Caco-2 (cell line): ENCODE measurements around the gene CLCN5. TPM values are rescaled to one million over a fixed set of nuclear protein-coding genes. Genes with fewer than 3 reads are reported as not detected.

ENCODE experiments used
- BruUV-seq: library from RNA; stranded (reverse); fragments of 400-500 nt; replicated peaks from 2 replicates; lab custom pipeline; 2021; lab: Mats Ljungman, UMichigan
- CTCF ChIA-PET: fragments of 300-600 bp; sonication (Branson Sonifier 250); formaldehyde crosslinking; loops from one replicate; lab custom pipeline; 2022; ENCODE audit warnings: antibody characterized with exemption; lab: Charles Lee
- POLR2A ChIA-PET: fragments of 300-600 bp; sonication (Branson Sonifier 250); formaldehyde crosslinking; loops from one replicate; lab custom pipeline; 2022; ENCODE audit warnings: antibody characterized with exemption; lab: Charles Lee
- DNase-seq, 2 experiments: peaks; one replicate each; pipeline versions ENCODE4 v3.0.0 to v3.0.0-alpha.2; 2020 to 2022
- H3K27me3 ChIP-seq: replicated peaks from 2 replicates; pipeline ENCODE4 v1.6.0; 2011; ENCODE audit warnings: low read length; ENCODE audit not compliant: control insufficient read depth, insufficient read depth
- H3K36me3 ChIP-seq: 2 replicates; pipeline ENCODE4 v1.5.1; 2011; ENCODE audit warnings: low read length; ENCODE audit not compliant: control insufficient read depth, insufficient read depth
- H3K4me1 ChIP-seq: fragments of 250-450 bp; sonication (Bioruptor Pico); 2 replicates; pipeline ENCODE4 v1.5.1; 2020; ENCODE audit warnings: mild to moderate bottlenecking
- H3K4me3 ChIP-seq: 2 replicates; pipeline ENCODE4 v1.5.1; 2011; ENCODE audit warnings: low read depth, mild to moderate bottlenecking, control low read depth, low read length
- H3K9me3 ChIP-seq: fragments of 250-450 bp; sonication (Bioruptor Pico); 2 replicates; pipeline ENCODE4 v1.5.1; 2020; ENCODE audit warnings: mild to moderate bottlenecking, moderate library complexity
- H3K27ac Mint-ChIP-seq: one replicate; pipeline ENCODE4 v1.8.0; 2022; ENCODE audit warnings: mixed read lengths; ENCODE audit not compliant: unreplicated experiment
- H3K27me3 Mint-ChIP-seq: one replicate; pipeline ENCODE4 v1.8.0; 2022; ENCODE audit warnings: mixed read lengths; ENCODE audit not compliant: insufficient read depth, unreplicated experiment
- H3K36me3 Mint-ChIP-seq: one replicate; pipeline ENCODE4 v1.8.0; 2022; ENCODE audit warnings: mild to moderate bottlenecking, mixed read lengths; ENCODE audit not compliant: insufficient read depth, unreplicated experiment
- H3K4me1 Mint-ChIP-seq: one replicate; pipeline ENCODE4 v1.8.0; 2022; ENCODE audit warnings: low read depth, mixed read lengths; ENCODE audit not compliant: unreplicated experiment
- H3K4me3 Mint-ChIP-seq: one replicate; pipeline ENCODE4 v1.8.0; 2022; ENCODE audit warnings: mild to moderate bottlenecking, moderate library complexity, mixed read lengths; ENCODE audit not compliant: unreplicated experiment
- H3K9me3 Mint-ChIP-seq: one replicate; pipeline ENCODE4 v1.8.0; 2022; ENCODE audit warnings: mixed read lengths; ENCODE audit not compliant: unreplicated experiment
- intact Hi-C: fragments of 100-400 bp; cut with micrococcal nuclease; formaldehyde crosslinking; loops from one replicate; pipeline ENCODE4 v1.10.0; 2022; ENCODE audit not compliant: unreplicated experiment
- total RNA-seq: library from RNA; stranded (reverse); gene quantifications from 2 replicates; pipeline ENCODE4 v1.2.3, GENCODE V29; 2022
- TF ChIP-seq, protein P1 (sequence below), 2 experiments: fragments of 200-600 bp in 1 of 2; IDR thresholded peaks; 1 replicate in 1 of 2; 2 replicates in 1 of 2; pipeline versions ENCODE4 v1.5.1 to v1.8.0; 2011 to 2022; ENCODE audit warnings: antibody characterized with exemption in 1 of 2, control low read depth in 1 of 2, inconsistent platforms in 1 of 2, low read depth in 1 of 2, low read length in 1 of 2, mild to moderate bottlenecking in 1 of 2, moderate library complexity in 1 of 2; ENCODE audit not compliant: insufficient read depth in 1 of 2, severe bottlenecking in 1 of 2, unreplicated experiment in 1 of 2

CLCN5 gene
- total RNA-seq, 1 experiment from 2014 or later: 61.0 TPM

- intact Hi-C loops: loop anchor here (5.0 kb wide), 1 partner anchor 76 kb away; no protein-coding TSS in a partner anchor
- TF ChIP-seq, protein P1, sequence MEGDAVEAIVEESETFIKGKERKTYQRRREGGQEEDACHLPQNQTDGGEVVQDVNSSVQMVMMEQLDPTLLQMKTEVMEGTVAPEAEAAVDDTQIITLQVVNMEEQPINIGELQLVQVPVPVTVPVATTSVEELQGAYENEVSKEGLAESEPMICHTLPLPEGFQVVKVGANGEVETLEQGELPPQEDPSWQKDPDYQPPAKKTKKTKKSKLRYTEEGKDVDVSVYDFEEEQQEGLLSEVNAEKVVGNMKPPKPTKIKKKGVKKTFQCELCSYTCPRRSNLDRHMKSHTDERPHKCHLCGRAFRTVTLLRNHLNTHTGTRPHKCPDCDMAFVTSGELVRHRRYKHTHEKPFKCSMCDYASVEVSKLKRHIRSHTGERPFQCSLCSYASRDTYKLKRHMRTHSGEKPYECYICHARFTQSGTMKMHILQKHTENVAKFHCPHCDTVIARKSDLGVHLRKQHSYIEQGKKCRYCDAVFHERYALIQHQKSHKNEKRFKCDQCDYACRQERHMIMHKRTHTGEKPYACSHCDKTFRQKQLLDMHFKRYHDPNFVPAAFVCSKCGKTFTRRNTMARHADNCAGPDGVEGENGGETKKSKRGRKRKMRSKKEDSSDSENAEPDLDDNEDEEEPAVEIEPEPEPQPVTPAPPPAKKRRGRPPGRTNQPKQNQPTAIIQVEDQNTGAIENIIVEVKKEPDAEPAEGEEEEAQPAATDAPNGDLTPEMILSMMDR (IDR thresholded peaks at IDR 0.05; ENCODE audit: insufficient read depth in 1 of 2, low read depth in 1 of 2, low read length in 1 of 2, severe bottlenecking in 1 of 2, unreplicated experiment in 1 of 2): no peak
- BruUV-seq: no TSS peak
- ChIA-PET CTCF (no interaction called here), POLR2A (no interaction called here)
- Mint-ChIP-seq H3K4me1 (peaks cover 28% of the 10 kb centered on the region), H3K4me3 (no peak overlapping the region), H3K27me3 (no peaks in the 10 kb centered on the region), H3K27ac (peak overlapping the region; percentile 77), H3K36me3 (peaks cover 17% of the 10 kb centered on the region), H3K9me3 (no peaks in the 10 kb centered on the region)
- Histone ChIP-seq H3K9me3 (no peaks in the 10 kb centered on the region), H3K27me3 (no peaks in the 10 kb centered on the region), H3K4me3 (no peak overlapping the region), H3K4me1 (peaks cover 6% of the 10 kb centered on the region; the same call in 1 of the 2 replicates), H3K36me3 (no peaks in the 10 kb centered on the region)
- no peak for DNase-seq
Measured at GRCh38 chrX:49921109-49921508, 1.3 kb upstream of the CLCN5 start.

DNA sequence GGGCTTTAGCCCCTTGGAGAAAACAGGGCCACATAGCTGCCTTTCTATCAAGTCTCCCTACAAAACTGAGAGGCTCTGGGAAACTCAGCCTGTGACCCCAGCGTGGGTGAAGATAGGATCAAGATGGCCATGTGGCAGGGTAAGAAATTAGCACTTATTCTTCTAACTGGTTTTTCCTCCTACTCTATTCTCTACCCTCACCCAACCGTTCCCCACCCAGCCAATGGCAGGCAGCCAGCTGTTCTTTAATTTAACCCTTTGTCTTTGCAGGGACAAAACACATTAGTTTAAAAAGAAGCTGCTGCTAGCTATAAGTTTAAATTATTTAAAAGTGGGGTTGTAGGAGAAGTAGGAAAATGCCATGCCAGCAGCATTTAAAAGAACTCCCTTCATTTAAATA is 2.8 kb downstream of the CLCN5 start:
- Histone ChIP-seq H3K4me1 (peaks cover 6% of the 10 kb centered on the region; the same call in 1 of the 2 replicates), H3K27me3 (no peaks in the 10 kb centered on the region), H3K4me3 (no peak overlapping the region), H3K36me3 (no peaks in the 10 kb centered on the region), H3K9me3 (no peaks in the 10 kb centered on the region)
- Mint-ChIP-seq H3K4me1 (peaks cover 28% of the 10 kb centered on the region), H3K36me3 (peaks cover 31% of the 10 kb centered on the region), H3K27ac (no peak overlapping the region), H3K9me3 (no peaks in the 10 kb centered on the region), H3K27me3 (no peaks in the 10 kb centered on the region), H3K4me3 (peak overlapping the region; percentile 75)
- BruUV-seq: no TSS peak
- CTCF ChIA-PET: no interaction called here
- TF ChIP-seq, protein P1 (IDR thresholded peaks at IDR 0.05; ENCODE audit: insufficient read depth in 1 of 2, low read depth in 1 of 2, low read length in 1 of 2, severe bottlenecking in 1 of 2, unreplicated experiment in 1 of 2): no peak
- DNase-seq: no peak
- POLR2A ChIA-PET: no interaction called here
- intact Hi-C loops: no loop called here

DNA sequence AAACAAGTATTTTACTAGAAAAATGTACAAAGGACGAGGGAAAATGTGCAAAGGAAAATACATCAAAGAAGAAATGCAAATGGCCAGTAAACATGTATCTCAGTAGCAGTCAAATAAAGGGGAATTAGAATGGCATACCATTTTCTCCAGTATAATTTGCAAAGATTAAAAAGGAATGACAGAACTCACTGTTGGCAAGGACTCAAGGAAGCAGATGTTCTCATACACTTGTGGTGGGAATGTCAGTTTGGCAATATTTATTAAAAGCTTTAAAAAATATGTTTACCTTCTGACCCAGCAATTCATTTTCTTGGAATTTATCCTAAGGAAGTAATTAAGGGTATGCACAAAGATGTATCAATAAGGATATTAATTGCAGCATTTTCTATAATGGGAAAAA is 7.6 kb downstream of the CLCN5 start:
- no peak for DNase-seq
- H3K4me1 Mint-ChIP-seq: peaks cover 8% of the 10 kb centered on the region
- no peak overlapping the region for H3K4me3 Mint-ChIP-seq
- Histone ChIP-seq H3K4me3 (no peak overlapping the region), H3K36me3 (no peaks in the 10 kb centered on the region), H3K27me3 (no peaks in the 10 kb centered on the region), H3K9me3 (no peaks in the 10 kb centered on the region), H3K4me1 (no peaks in the 10 kb centered on the region)
- intact Hi-C loops: no loop called here
- peaks cover 30% of the 10 kb centered on the region for H3K36me3 Mint-ChIP-seq
- TF ChIP-seq, protein P1 (IDR thresholded peaks at IDR 0.05; ENCODE audit: insufficient read depth in 1 of 2, low read depth in 1 of 2, low read length in 1 of 2, severe bottlenecking in 1 of 2, unreplicated experiment in 1 of 2): no peak
- BruUV-seq: no TSS peak
- H3K9me3 Mint-ChIP-seq: no peaks in the 10 kb centered on the region
- CTCF ChIA-PET: no interaction called here
- no peak overlapping the region for H3K27ac Mint-ChIP-seq
- POLR2A ChIA-PET: no interaction called here
- no peaks in the 10 kb centered on the region for H3K27me3 Mint-ChIP-seq
